SK-N-SH treated with all-trans-retinoic acid at 6 μM for 48 hours (cell line): Measurements from ENCODE around the gene BPI.

Source experiments
- ATAC-seq: fragments of 200-7000 bp; cut with Tn5 transposase; 3 replicates; pipeline ENCODE4 v1.9.1; 2020; ENCODE audit warnings: mild to moderate bottlenecking, moderate library complexity
- ARNTL ChIP-seq: fragments of 450-650 bp; formaldehyde crosslinking; IDR thresholded peaks from 2 replicates; pipeline ENCODE4 v1.5.0; 2020; ENCODE audit warnings: low read depth, mild to moderate bottlenecking, moderate library complexity, borderline replicate concordance
- BACH2 ChIP-seq: fragments of 250-450 bp; sonication (Bioruptor Pico); IDR thresholded peaks from 2 replicates; pipeline ENCODE4 v1.9.0; 2021; ENCODE audit warnings: mild to moderate bottlenecking, borderline replicate concordance
- CREB5 ChIP-seq: fragments of 250-450 bp; sonication (Bioruptor Pico); IDR thresholded peaks from 2 replicates; pipeline ENCODE4 v1.5.1; 2020; ENCODE audit warnings: low read depth, mild to moderate bottlenecking, moderate library complexity
- CSDC2 ChIP-seq: fragments of 250-450 bp; sonication (Bioruptor Pico); IDR thresholded peaks from 2 replicates; pipeline ENCODE4 v1.5.0; 2020; ENCODE audit warnings: mild to moderate bottlenecking, moderate library complexity
- CSRNP3 ChIP-seq: fragments of 250-450 bp; sonication (Bioruptor Pico); IDR thresholded peaks from 2 replicates; pipeline ENCODE4 v1.5.1; 2021; ENCODE audit warnings: mild to moderate bottlenecking, moderate library complexity
- ESRRG ChIP-seq: fragments of 250-450 bp; sonication (Bioruptor Pico); IDR thresholded peaks from 2 replicates; pipeline ENCODE4 v1.6.1; 2021; ENCODE audit warnings: mild to moderate bottlenecking
- GLIS3 ChIP-seq: fragments of 250-450 bp; sonication (Bioruptor Pico); IDR thresholded peaks from 2 replicates; pipeline ENCODE4 v1.5.0; 2020; ENCODE audit warnings: mild to moderate bottlenecking, moderate library complexity
- ISL1 ChIP-seq: fragments of 250-450 bp; sonication (Bioruptor Pico); IDR thresholded peaks from 2 replicates; pipeline ENCODE4 v2.1.2; 2022; ENCODE audit warnings: mild to moderate bottlenecking, moderate library complexity
- OSR1 ChIP-seq: fragments of 250-450 bp; sonication (Bioruptor Pico); IDR thresholded peaks from 2 replicates; pipeline ENCODE4 v1.8.0; 2022; ENCODE audit warnings: moderate library complexity, mild to moderate bottlenecking, inconsistent platforms
- PPARA ChIP-seq: fragments of 250-450 bp; sonication (Bioruptor Pico); IDR thresholded peaks from 2 replicates; pipeline ENCODE4 v1.5.0; 2020; ENCODE audit warnings: mild to moderate bottlenecking, borderline replicate concordance
- RARB ChIP-seq: fragments of 250-450 bp; sonication (Bioruptor Pico); IDR thresholded peaks from 2 replicates; pipeline ENCODE4 v1.8.0; 2021; ENCODE audit warnings: mild to moderate bottlenecking, moderate library complexity
- SNAI2 ChIP-seq: fragments of 250-450 bp; sonication (Bioruptor Pico); IDR thresholded peaks from 2 replicates; pipeline ENCODE4 v1.5.0; 2020; ENCODE audit warnings: mild to moderate bottlenecking, moderate library complexity
- TOX ChIP-seq: fragments of 250-450 bp; sonication (Bioruptor Pico); IDR thresholded peaks from 2 replicates; pipeline ENCODE4 v1.8.0; 2021; ENCODE audit warnings: mild to moderate bottlenecking, moderate library complexity, borderline replicate concordance
- TSHZ2 ChIP-seq: fragments of 250-450 bp; sonication (Bioruptor Pico); IDR thresholded peaks from 2 replicates; pipeline ENCODE4 v1.5.0; 2020; ENCODE audit warnings: mild to moderate bottlenecking, moderate library complexity
- ZC3H10 ChIP-seq: fragments of 250-450 bp; sonication (Bioruptor Pico); IDR thresholded peaks from 2 replicates; pipeline ENCODE4 v1.5.1; 2021; ENCODE audit warnings: mild to moderate bottlenecking, moderate library complexity
- ZFP3 ChIP-seq: fragments of 250-450 bp; sonication (Bioruptor Pico); IDR thresholded peaks from 2 replicates; pipeline ENCODE4 v1.5.0; 2020; ENCODE audit warnings: mild to moderate bottlenecking, moderate library complexity
- ZFP30 ChIP-seq: fragments of 450-650 bp; formaldehyde crosslinking; IDR thresholded peaks from 2 replicates; pipeline ENCODE4 v1.5.0; 2022; ENCODE audit warnings: mild to moderate bottlenecking, moderate library complexity
- ZNF565 ChIP-seq: fragments of 450-650 bp; formaldehyde crosslinking; conservative IDR thresholded peaks from 2 replicates; pipeline ENCODE4 v1.5.0; 2020; ENCODE audit warnings: low read depth, mild to moderate bottlenecking, moderate library complexity
- ZNF70 ChIP-seq: fragments of 450-650 bp; formaldehyde crosslinking; IDR thresholded peaks from 2 replicates; pipeline ENCODE4 v1.5.0; 2020; ENCODE audit warnings: mild to moderate bottlenecking, moderate library complexity
- ZNF8 ChIP-seq: fragments of 450-650 bp; formaldehyde crosslinking; IDR thresholded peaks from 2 replicates; pipeline ENCODE4 v1.5.0; 2020; ENCODE audit warnings: mild to moderate bottlenecking, moderate library complexity
- TF ChIP-seq, protein P1 (sequence below): fragments of 250-450 bp; sonication (Bioruptor Pico); IDR thresholded peaks from 2 replicates; pipeline ENCODE4 v1.8.0; 2020; ENCODE audit warnings: mild to moderate bottlenecking, moderate library complexity, borderline replicate concordance
- TF ChIP-seq, protein P2 (sequence below): fragments of 250-450 bp; sonication (Bioruptor Pico); IDR thresholded peaks from 2 replicates; pipeline ENCODE4 v1.8.0; 2021; ENCODE audit warnings: low read depth, mild to moderate bottlenecking, moderate library complexity, borderline replicate concordance

The BPI gene

DNA sequence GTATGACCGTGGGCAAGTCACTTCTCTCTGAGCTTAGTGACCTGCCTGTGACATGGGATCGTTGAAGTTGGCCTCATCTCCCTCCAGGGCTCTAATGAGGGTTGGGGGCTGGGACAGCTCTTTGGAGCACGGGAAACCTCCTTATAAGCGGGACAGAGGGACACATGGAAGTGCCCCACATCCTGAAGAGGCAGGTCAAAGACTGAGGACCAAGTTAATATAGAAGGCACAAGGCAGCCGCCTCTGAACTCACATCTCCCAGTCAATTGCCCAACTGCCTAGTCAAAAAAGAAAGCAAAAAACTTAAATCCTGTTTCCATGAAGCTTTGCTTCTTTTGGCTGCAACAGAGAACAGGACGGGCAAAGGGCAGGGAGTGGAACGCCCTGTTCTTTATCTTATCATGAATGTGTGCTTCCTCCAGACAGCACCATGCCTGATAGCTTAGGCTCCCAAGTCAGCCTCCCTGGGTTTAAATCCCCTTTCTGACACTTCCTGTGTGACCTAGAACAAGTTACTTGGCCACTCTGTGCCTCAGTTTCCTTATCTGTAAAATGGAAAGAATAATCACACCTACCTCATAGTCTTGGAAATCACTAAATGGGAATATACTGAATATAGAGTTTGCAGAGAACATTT, 69.4 kb downstream of the BPI start:
- TF ChIP-seq SNAI2 (CRISPR knock-in tag) (no peak), ZFP3 (CRISPR knock-in tag) (no peak), TOX (CRISPR knock-in tag) (no peak), ZNF8 (CRISPR knock-in tag) (no peak), TSHZ2 (CRISPR knock-in tag) (no peak), ZNF565 (CRISPR knock-in tag) (no peak), CSDC2 (CRISPR knock-in tag) (no peak), ESRRG (no peak), PPARA (CRISPR knock-in tag) (no peak), CSRNP3 (CRISPR knock-in tag) (no peak), ZC3H10 (no peak), ZFP30 (CRISPR knock-in tag) (no peak), GLIS3 (no peak), ISL1 (CRISPR knock-in tag) (no peak), CREB5 (CRISPR knock-in tag) (no peak)
- TF ChIP-seq, protein P1, sequence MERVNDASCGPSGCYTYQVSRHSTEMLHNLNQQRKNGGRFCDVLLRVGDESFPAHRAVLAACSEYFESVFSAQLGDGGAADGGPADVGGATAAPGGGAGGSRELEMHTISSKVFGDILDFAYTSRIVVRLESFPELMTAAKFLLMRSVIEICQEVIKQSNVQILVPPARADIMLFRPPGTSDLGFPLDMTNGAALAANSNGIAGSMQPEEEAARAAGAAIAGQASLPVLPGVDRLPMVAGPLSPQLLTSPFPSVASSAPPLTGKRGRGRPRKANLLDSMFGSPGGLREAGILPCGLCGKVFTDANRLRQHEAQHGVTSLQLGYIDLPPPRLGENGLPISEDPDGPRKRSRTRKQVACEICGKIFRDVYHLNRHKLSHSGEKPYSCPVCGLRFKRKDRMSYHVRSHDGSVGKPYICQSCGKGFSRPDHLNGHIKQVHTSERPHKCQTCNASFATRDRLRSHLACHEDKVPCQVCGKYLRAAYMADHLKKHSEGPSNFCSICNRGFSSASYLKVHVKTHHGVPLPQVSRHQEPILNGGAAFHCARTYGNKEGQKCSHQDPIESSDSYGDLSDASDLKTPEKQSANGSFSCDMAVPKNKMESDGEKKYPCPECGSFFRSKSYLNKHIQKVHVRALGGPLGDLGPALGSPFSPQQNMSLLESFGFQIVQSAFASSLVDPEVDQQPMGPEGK, result no peak
- TF ChIP-seq, protein P2, sequence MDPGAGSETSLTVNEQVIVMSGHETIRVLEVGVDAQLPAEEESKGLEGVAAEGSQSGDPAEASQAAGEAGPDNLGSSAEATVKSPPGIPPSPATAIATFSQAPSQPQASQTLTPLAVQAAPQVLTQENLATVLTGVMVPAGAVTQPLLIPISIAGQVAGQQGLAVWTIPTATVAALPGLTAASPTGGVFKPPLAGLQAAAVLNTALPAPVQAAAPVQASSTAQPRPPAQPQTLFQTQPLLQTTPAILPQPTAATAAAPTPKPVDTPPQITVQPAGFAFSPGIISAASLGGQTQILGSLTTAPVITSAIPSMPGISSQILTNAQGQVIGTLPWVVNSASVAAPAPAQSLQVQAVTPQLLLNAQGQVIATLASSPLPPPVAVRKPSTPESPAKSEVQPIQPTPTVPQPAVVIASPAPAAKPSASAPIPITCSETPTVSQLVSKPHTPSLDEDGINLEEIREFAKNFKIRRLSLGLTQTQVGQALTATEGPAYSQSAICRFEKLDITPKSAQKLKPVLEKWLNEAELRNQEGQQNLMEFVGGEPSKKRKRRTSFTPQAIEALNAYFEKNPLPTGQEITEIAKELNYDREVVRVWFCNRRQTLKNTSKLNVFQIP (CRISPR knock-in tag), result no peak
- ATAC-seq, result no peak

- no peak for ATAC-seq
Observed at GRCh38 chr20:38373898-38374297, 69.9 kb downstream of the BPI start.

More at GRCh38 chr20:38373898-38374297, 69.9 kb downstream of the BPI start:
- no peak for TF ChIP-seq SNAI2 (CRISPR knock-in tag)
- TF ChIP-seq ARNTL (CRISPR knock-in tag), result no peak
- no peak for TF ChIP-seq PPARA (CRISPR knock-in tag)
- no peak for TF ChIP-seq ZNF8 (CRISPR knock-in tag)
- no peak for TF ChIP-seq OSR1
- TF ChIP-seq ZFP30 (CRISPR knock-in tag), result no peak
- TF ChIP-seq, protein P1, result no peak
- TF ChIP-seq ZNF70 (CRISPR knock-in tag), result no peak
- TF ChIP-seq ESRRG, result no peak
- no peak for TF ChIP-seq RARB (CRISPR knock-in tag)
- TF ChIP-seq CREB5 (CRISPR knock-in tag), result no peak
- TF ChIP-seq GLIS3, result no peak
- TF ChIP-seq ZC3H10, result no peak
- TF ChIP-seq, protein P2 (CRISPR knock-in tag), result no peak
- TF ChIP-seq BACH2 (CRISPR knock-in tag), result no peak
- no peak for TF ChIP-seq ZNF565 (CRISPR knock-in tag)
- no peak for TF ChIP-seq ISL1 (CRISPR knock-in tag)
- no peak for TF ChIP-seq TOX (CRISPR knock-in tag)
